GM23338 (cell line): ENCODE data around the gene KTI12. TPM values are rescaled to one million over a fixed set of nuclear protein-coding genes. Genes with fewer than 3 reads are reported as not detected.
A peak's percentile ranks its signal among the peaks of the same experiment; 100 is the strongest.

Experiments
- ATAC-seq: fragments of 200-7000 bp; cut with Tn5 transposase; 3 replicates; pipeline ENCODE4 v1.9.1; 2020
- DNase-seq: peaks from one replicate; pipeline ENCODE4 v3.0.0-alpha.2; 2015; ENCODE audit warnings: low spot score
- H2AFZ ChIP-seq: fragments of 200-600 bp; sonication (generic); 2 replicates; pipeline ENCODE4 v1.8.0; 2016; ENCODE audit warnings: antibody characterized with exemption, mild to moderate bottlenecking, moderate library complexity
- H3F3A ChIP-seq: fragments of 200-600 bp; sonication (generic); replicated peaks from 2 replicates; pipeline ENCODE4 v1.8.0; 2017; ENCODE audit warnings: antibody characterized with exemption, mixed run types, low read depth
- H3K27ac ChIP-seq: fragments of 200-600 bp; sonication (generic); 2 replicates; pipeline ENCODE4 v1.6.1; 2016; ENCODE audit warnings: low read depth
- H3K27me3 ChIP-seq: fragments of 200-600 bp; sonication (generic); 2 replicates; pipeline ENCODE4 v1.8.0; 2016; ENCODE audit warnings: mild to moderate bottlenecking, mixed run types, moderate library complexity; ENCODE audit not compliant: insufficient read depth
- H3K36me3 ChIP-seq: fragments of 200-600 bp; sonication (generic); 2 replicates; pipeline ENCODE4 v1.8.0; 2016; ENCODE audit warnings: mild to moderate bottlenecking; ENCODE audit not compliant: insufficient read depth
- H3K4me1 ChIP-seq: fragments of 200-600 bp; sonication (generic); 2 replicates; pipeline ENCODE4 v1.8.0; 2016; ENCODE audit warnings: mild to moderate bottlenecking, moderate library complexity; ENCODE audit not compliant: insufficient read depth
- H3K4me2 ChIP-seq: fragments of 200-600 bp; sonication (generic); 2 replicates; pipeline ENCODE4 v1.7.1; 2017; ENCODE audit warnings: mixed run types
- H3K4me3 ChIP-seq: fragments of 200-600 bp; sonication (generic); 2 replicates; pipeline ENCODE4 v1.6.1; 2016; ENCODE audit warnings: mixed run types
- H3K79me2 ChIP-seq: fragments of 200-600 bp; sonication (generic); replicated peaks from 2 replicates; pipeline ENCODE4 v1.8.0; 2017; ENCODE audit warnings: mild to moderate bottlenecking; ENCODE audit not compliant: insufficient read depth
- H3K9me2 ChIP-seq: fragments of 200-600 bp; sonication (generic); 2 replicates; pipeline ENCODE4 v1.8.0; 2017; ENCODE audit not compliant: insufficient read depth
- H4K20me1 ChIP-seq: fragments of 200-600 bp; sonication (generic); replicated peaks from 2 replicates; pipeline ENCODE4 v1.8.0; 2017; ENCODE audit warnings: mild to moderate bottlenecking; ENCODE audit not compliant: insufficient read depth
- H3K27ac Mint-ChIP-seq: 2 replicates; pipeline ENCODE4 v1.8.0; 2020; ENCODE audit warnings: inconsistent platforms, mild to moderate bottlenecking, moderate library complexity, mixed read lengths
- H3K27me3 Mint-ChIP-seq: 3 replicates; pipeline ENCODE4 v1.8.0; 2022; ENCODE audit warnings: low read depth, mild to moderate bottlenecking, moderate library complexity, mixed read lengths, inconsistent platforms; ENCODE audit not compliant: insufficient read depth, poor library complexity
- H3K36me3 Mint-ChIP-seq: 3 replicates; pipeline ENCODE4 v1.8.0; 2021; ENCODE audit warnings: low read depth, mild to moderate bottlenecking, inconsistent platforms, moderate library complexity, mixed read lengths
- H3K4me1 Mint-ChIP-seq: 3 replicates; pipeline ENCODE4 v1.8.0; 2020; ENCODE audit warnings: mild to moderate bottlenecking, inconsistent platforms, mixed read lengths
- H3K4me3 Mint-ChIP-seq: 3 replicates; pipeline ENCODE4 v1.8.0; 2021; ENCODE audit warnings: moderate library complexity, mild to moderate bottlenecking, inconsistent platforms, mixed read lengths
- H3K9me3 Mint-ChIP-seq: 3 replicates; pipeline ENCODE4 v1.8.0; 2020; ENCODE audit warnings: moderate library complexity, mild to moderate bottlenecking, inconsistent platforms, mixed read lengths
- CREB1 ChIP-seq: fragments of 250-450 bp; sonication (Bioruptor Pico); IDR thresholded peaks from 2 replicates; pipeline ENCODE4 v1.5.0; 2020; ENCODE audit warnings: low read depth, mild to moderate bottlenecking, moderate library complexity
- EZH2 ChIP-seq: fragments of 200-600 bp; sonication (generic); IDR thresholded peaks from one replicate; pipeline ENCODE4 v1.8.0; 2017; ENCODE audit warnings: antibody characterized with exemption, mild to moderate bottlenecking, low read depth; ENCODE audit not compliant: unreplicated experiment
- EZH2phosphoT487 ChIP-seq: fragments of 200-600 bp; sonication (generic); IDR thresholded peaks from one replicate; pipeline ENCODE4 v1.8.1; 2018; ENCODE audit warnings: antibody characterized with exemption; ENCODE audit not compliant: unreplicated experiment
- JUNB ChIP-seq: IDR thresholded peaks from one replicate; pipeline ENCODE4 v1.6.1; 2016; ENCODE audit warnings: antibody characterized with exemption; ENCODE audit not compliant: unreplicated experiment
- NANOG ChIP-seq: IDR thresholded peaks from 2 replicates; pipeline ENCODE4 v1.6.1; 2016; ENCODE audit warnings: antibody characterized with exemption, borderline replicate concordance
- POLR2AphosphoS5 ChIP-seq: IDR thresholded peaks from 2 replicates; pipeline ENCODE4 v1.6.1; 2016; ENCODE audit warnings: antibody characterized with exemption, low read depth
- STAT1 ChIP-seq: IDR thresholded peaks from one replicate; pipeline ENCODE4 v1.6.1; 2016; ENCODE audit warnings: antibody characterized with exemption; ENCODE audit not compliant: unreplicated experiment
- ZNF114 ChIP-seq: fragments of 250-450 bp; sonication (Bioruptor Pico); IDR thresholded peaks from 2 replicates; pipeline ENCODE4 v1.5.0; 2020; ENCODE audit warnings: mild to moderate bottlenecking, moderate library complexity
- ZNF331 ChIP-seq: fragments of 250-450 bp; sonication (Bioruptor Pico); IDR thresholded peaks from 2 replicates; pipeline ENCODE4 v1.5.0; 2020; ENCODE audit warnings: low read depth, mild to moderate bottlenecking, moderate library complexity
- polyA plus RNA-seq: library from polyadenylated mRNA; unstranded; fragments of >200 nt; fragmentation: Nextera tagmentation; extraction: Ambion mirVana; gene quantifications from 2 replicates; pipeline ENCODE4 v1.2.1, GENCODE V29; 2016
- total RNA-seq: library from RNA; depleted of rRNA; stranded (reverse); fragments of >200 nt; shearing (Covaris generic); gene quantifications from 2 replicates; pipeline ENCODE4 v1.2.3, GENCODE V29; 2014
- TF ChIP-seq, protein P1 (sequence below): fragments of 250-450 bp; sonication (Bioruptor Pico); IDR thresholded peaks from 2 replicates; pipeline ENCODE4 v1.5.0; 2020; ENCODE audit warnings: mild to moderate bottlenecking, moderate library complexity
- TF ChIP-seq, protein P2 (sequence below): IDR thresholded peaks from one replicate; pipeline ENCODE4 v1.6.1; 2018; ENCODE audit warnings: antibody characterized with exemption; ENCODE audit not compliant: unreplicated experiment
- TF ChIP-seq, protein P3 (sequence below), 2 experiments: fragments of 200-600 bp in 1 of 2; sonication (generic) in 1 of 2; conservative IDR thresholded peaks; 2 replicates each; pipeline versions ENCODE4 v1.5.1 to v1.6.1; 2016 to 2017; ENCODE audit warnings: antibody characterized with exemption in 2 of 2, low read depth in 2 of 2, mild to moderate bottlenecking in 2 of 2, moderate library complexity in 1 of 2
- TF ChIP-seq, protein P4 (sequence below): IDR thresholded peaks from 2 replicates; pipeline ENCODE4 v1.6.1; 2016; ENCODE audit warnings: antibody characterized with exemption

KTI12 gene
- total and polyA plus RNA-seq, 2 experiments from 2014 or later = 8.7 to 13.0 TPM

DNA sequence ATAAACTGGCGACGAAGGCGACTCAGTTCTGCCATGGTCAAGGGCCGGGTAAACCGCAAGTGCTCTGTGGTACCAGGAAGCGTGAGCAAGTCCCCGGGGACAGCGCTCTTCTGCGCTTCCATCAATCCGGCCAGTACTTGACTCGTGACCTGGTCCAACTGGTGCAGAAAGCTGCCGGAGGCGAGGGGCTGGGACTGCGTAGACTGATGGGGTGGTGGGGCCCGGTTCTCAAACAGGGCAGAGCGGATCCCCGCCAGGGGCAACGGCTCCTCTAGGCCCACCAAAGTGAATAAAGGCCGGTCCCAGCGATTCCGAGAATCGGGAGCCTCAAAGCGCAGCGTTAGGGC is 852 bp downstream of the KTI12 start:
- Histone ChIP-seq H3K27ac (peak overlapping the region; percentile 57), H3F3A (peaks cover 9% of the 10 kb centered on the region)
- peak; percentile 64 for DNase-seq

More for the DNA sequence above, 852 bp downstream of the KTI12 start:
- H3K79me2 ChIP-seq = peaks cover 30% of the 10 kb centered on the region
- ATAC-seq = peak; percentile 72
- H3K4me2 ChIP-seq = peak overlapping the region; percentile 93
- Mint-ChIP-seq H3K4me3 (peak overlapping the region; percentile 91), H3K4me1 (peaks cover 18% of the 10 kb centered on the region), H3K36me3 (peaks cover 27% of the 10 kb centered on the region), H3K9me3 (no peaks in the 10 kb centered on the region), H3K27me3 (peaks cover 3% of the 10 kb centered on the region), H3K27ac (peak overlapping the region; percentile 59; the same call in 1 of the 2 replicates)
- H3K27me3 ChIP-seq = no peaks in the 10 kb centered on the region
- TF ChIP-seq STAT1 (no peak), ZNF331 (CRISPR knock-in tag) (no peak), ZNF114 (CRISPR knock-in tag) (no peak), EZH2phosphoT487 (no peak), POLR2AphosphoS5 (no peak), EZH2 (no peak), JUNB (no peak), CREB1 (CRISPR knock-in tag) (no peak), NANOG (no peak)
- TF ChIP-seq, protein P1, sequence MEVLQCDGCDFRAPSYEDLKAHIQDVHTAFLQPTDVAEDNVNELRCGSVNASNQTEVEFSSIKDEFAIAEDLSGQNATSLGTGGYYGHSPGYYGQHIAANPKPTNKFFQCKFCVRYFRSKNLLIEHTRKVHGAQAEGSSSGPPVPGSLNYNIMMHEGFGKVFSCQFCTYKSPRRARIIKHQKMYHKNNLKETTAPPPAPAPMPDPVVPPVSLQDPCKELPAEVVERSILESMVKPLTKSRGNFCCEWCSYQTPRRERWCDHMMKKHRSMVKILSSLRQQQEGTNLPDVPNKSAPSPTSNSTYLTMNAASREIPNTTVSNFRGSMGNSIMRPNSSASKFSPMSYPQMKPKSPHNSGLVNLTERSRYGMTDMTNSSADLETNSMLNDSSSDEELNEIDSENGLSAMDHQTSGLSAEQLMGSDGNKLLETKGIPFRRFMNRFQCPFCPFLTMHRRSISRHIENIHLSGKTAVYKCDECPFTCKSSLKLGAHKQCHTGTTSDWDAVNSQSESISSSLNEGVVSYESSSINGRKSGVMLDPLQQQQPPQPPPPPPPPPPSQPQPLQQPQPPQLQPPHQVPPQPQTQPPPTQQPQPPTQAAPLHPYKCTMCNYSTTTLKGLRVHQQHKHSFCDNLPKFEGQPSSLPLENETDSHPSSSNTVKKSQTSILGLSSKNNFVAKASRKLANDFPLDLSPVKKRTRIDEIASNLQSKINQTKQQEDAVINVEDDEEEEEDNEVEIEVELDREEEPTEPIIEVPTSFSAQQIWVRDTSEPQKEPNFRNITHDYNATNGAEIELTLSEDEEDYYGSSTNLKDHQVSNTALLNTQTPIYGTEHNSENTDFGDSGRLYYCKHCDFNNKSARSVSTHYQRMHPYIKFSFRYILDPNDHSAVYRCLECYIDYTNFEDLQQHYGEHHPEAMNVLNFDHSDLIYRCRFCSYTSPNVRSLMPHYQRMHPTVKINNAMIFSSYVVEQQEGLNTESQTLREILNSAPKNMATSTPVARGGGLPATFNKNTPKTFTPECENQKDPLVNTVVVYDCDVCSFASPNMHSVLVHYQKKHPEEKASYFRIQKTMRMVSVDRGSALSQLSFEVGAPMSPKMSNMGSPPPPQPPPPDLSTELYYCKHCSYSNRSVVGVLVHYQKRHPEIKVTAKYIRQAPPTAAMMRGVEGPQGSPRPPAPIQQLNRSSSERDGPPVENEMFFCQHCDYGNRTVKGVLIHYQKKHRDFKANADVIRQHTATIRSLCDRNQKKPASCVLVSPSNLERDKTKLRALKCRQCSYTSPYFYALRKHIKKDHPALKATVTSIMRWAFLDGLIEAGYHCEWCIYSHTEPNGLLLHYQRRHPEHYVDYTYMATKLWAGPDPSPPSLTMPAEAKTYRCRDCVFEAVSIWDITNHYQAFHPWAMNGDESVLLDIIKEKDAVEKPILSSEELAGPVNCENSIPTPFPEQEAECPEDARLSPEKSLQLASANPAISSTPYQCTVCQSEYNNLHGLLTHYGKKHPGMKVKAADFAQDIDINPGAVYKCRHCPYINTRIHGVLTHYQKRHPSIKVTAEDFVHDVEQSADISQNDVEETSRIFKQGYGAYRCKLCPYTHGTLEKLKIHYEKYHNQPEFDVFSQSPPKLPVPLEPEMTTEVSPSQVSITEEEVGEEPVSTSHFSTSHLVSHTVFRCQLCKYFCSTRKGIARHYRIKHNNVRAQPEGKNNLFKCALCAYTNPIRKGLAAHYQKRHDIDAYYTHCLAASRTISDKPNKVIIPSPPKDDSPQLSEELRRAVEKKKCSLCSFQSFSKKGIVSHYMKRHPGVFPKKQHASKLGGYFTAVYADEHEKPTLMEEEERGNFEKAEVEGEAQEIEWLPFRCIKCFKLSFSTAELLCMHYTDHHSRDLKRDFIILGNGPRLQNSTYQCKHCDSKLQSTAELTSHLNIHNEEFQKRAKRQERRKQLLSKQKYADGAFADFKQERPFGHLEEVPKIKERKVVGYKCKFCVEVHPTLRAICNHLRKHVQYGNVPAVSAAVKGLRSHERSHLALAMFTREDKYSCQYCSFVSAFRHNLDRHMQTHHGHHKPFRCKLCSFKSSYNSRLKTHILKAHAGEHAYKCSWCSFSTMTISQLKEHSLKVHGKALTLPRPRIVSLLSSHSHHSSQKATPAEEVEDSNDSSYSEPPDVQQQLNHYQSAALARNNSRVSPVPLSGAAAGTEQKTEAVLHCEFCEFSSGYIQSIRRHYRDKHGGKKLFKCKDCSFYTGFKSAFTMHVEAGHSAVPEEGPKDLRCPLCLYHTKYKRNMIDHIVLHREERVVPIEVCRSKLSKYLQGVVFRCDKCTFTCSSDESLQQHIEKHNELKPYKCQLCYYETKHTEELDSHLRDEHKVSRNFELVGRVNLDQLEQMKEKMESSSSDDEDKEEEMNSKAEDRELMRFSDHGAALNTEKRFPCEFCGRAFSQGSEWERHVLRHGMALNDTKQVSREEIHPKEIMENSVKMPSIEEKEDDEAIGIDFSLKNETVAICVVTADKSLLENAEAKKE = no peak
- TF ChIP-seq, protein P2, sequence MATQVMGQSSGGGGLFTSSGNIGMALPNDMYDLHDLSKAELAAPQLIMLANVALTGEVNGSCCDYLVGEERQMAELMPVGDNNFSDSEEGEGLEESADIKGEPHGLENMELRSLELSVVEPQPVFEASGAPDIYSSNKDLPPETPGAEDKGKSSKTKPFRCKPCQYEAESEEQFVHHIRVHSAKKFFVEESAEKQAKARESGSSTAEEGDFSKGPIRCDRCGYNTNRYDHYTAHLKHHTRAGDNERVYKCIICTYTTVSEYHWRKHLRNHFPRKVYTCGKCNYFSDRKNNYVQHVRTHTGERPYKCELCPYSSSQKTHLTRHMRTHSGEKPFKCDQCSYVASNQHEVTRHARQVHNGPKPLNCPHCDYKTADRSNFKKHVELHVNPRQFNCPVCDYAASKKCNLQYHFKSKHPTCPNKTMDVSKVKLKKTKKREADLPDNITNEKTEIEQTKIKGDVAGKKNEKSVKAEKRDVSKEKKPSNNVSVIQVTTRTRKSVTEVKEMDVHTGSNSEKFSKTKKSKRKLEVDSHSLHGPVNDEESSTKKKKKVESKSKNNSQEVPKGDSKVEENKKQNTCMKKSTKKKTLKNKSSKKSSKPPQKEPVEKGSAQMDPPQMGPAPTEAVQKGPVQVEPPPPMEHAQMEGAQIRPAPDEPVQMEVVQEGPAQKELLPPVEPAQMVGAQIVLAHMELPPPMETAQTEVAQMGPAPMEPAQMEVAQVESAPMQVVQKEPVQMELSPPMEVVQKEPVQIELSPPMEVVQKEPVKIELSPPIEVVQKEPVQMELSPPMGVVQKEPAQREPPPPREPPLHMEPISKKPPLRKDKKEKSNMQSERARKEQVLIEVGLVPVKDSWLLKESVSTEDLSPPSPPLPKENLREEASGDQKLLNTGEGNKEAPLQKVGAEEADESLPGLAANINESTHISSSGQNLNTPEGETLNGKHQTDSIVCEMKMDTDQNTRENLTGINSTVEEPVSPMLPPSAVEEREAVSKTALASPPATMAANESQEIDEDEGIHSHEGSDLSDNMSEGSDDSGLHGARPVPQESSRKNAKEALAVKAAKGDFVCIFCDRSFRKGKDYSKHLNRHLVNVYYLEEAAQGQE = no peak
- TF ChIP-seq, protein P3, sequence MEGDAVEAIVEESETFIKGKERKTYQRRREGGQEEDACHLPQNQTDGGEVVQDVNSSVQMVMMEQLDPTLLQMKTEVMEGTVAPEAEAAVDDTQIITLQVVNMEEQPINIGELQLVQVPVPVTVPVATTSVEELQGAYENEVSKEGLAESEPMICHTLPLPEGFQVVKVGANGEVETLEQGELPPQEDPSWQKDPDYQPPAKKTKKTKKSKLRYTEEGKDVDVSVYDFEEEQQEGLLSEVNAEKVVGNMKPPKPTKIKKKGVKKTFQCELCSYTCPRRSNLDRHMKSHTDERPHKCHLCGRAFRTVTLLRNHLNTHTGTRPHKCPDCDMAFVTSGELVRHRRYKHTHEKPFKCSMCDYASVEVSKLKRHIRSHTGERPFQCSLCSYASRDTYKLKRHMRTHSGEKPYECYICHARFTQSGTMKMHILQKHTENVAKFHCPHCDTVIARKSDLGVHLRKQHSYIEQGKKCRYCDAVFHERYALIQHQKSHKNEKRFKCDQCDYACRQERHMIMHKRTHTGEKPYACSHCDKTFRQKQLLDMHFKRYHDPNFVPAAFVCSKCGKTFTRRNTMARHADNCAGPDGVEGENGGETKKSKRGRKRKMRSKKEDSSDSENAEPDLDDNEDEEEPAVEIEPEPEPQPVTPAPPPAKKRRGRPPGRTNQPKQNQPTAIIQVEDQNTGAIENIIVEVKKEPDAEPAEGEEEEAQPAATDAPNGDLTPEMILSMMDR (conservative IDR thresholded peaks at IDR 0.05; ENCODE audit: low read depth in 2 of 2) = no peak
- TF ChIP-seq, protein P4, sequence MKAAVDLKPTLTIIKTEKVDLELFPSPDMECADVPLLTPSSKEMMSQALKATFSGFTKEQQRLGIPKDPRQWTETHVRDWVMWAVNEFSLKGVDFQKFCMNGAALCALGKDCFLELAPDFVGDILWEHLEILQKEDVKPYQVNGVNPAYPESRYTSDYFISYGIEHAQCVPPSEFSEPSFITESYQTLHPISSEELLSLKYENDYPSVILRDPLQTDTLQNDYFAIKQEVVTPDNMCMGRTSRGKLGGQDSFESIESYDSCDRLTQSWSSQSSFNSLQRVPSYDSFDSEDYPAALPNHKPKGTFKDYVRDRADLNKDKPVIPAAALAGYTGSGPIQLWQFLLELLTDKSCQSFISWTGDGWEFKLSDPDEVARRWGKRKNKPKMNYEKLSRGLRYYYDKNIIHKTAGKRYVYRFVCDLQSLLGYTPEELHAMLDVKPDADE = no peak
- peaks cover 14% of the 10 kb centered on the region for H4K20me1 ChIP-seq
- H3K36me3 ChIP-seq = peaks cover 3% of the 10 kb centered on the region; the same call in 1 of the 2 replicates
- no peaks in the 10 kb centered on the region for H3K9me2 ChIP-seq
- peak overlapping the region; percentile 50 for H2AFZ ChIP-seq
- H3K4me1 ChIP-seq = peaks cover 15% of the 10 kb centered on the region
- H3K4me3 ChIP-seq = peak overlapping the region; percentile 78
